Stomach (tissue), 4 donors: ENCODE results near the gene SLC13A2.

Source experiments
- POLR2A ChIP-seq, 4 donors: fragments of 450-650 bp; IDR thresholded peaks; one replicate each; pipeline ENCODE4 v1.6.1; 2016; ENCODE audit warnings: antibody characterized with exemption in 4 of 4, control low read depth in 2 of 4, mild to moderate bottlenecking in 1 of 4, moderate library complexity in 1 of 4
- POLR2AphosphoS5 ChIP-seq, 3 donors: sonication (generic); formaldehyde crosslinking; IDR thresholded peaks; one replicate each; pipeline ENCODE4 v1.6.1; 2016; ENCODE audit warnings: antibody characterized with exemption in 3 of 3
- TF ChIP-seq, protein P1 (sequence below), 7 experiments: fragments of 450-650 bp in 4 of 7; fragments of 200-600 bp in 3 of 7; sonication (generic) in 3 of 7; IDR thresholded peaks; one replicate each; pipeline ENCODE4 v1.5.1; 2016 to 2019; ENCODE audit warnings: antibody characterized with exemption in 7 of 7, control low read depth in 2 of 7, mild to moderate bottlenecking in 1 of 7

DNA sequence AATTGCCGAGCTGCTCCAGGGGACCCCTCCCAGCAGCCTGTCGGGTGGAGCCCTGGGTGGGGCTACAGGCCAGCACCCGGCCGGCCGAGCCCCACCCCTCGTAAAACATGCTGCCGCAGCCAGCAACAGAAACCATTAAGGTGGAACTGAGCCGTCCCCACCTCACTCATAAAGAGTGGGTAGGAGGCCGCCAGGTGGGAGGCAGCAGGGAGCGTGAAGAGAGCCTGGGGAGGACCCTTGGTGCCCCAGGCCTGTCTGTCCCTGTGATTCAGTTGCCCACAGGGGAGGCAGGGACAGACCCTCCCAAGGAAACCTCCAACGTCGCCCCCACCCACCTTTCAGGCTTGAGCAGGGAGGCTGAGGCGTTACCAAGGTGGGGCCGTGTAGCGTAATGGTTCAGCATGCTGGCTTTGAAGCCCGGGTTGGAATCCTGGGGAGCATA is 41.1 kb downstream of the SLC13A2 start:
- no peak for TF ChIP-seq POLR2AphosphoS5 (IDR thresholded peaks at IDR 0.05)
- no peak for TF ChIP-seq POLR2A (IDR thresholded peaks at IDR 0.05)
- TF ChIP-seq, protein P1, sequence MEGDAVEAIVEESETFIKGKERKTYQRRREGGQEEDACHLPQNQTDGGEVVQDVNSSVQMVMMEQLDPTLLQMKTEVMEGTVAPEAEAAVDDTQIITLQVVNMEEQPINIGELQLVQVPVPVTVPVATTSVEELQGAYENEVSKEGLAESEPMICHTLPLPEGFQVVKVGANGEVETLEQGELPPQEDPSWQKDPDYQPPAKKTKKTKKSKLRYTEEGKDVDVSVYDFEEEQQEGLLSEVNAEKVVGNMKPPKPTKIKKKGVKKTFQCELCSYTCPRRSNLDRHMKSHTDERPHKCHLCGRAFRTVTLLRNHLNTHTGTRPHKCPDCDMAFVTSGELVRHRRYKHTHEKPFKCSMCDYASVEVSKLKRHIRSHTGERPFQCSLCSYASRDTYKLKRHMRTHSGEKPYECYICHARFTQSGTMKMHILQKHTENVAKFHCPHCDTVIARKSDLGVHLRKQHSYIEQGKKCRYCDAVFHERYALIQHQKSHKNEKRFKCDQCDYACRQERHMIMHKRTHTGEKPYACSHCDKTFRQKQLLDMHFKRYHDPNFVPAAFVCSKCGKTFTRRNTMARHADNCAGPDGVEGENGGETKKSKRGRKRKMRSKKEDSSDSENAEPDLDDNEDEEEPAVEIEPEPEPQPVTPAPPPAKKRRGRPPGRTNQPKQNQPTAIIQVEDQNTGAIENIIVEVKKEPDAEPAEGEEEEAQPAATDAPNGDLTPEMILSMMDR (IDR thresholded peaks at IDR 0.05) = no peak
